Colonic mucosa (tissue), 4 donors: ENCODE results near the gene RNU1-2. TPM values are rescaled to one million over a fixed set of nuclear protein-coding genes. Genes with fewer than 3 reads are reported as not detected.
A peak's percentile ranks its signal among the peaks of the same experiment; 100 is the strongest.
"Not testable (repeated sequence)": the region's sequence is repeated elsewhere in the genome, so short reads cannot be mapped to it uniquely, and the experiment has no call there.

ENCODE experiments used
- DNase-seq: peaks from one replicate; pipeline ENCODE4 v3.0.0-alpha.2; 2020
- H3K27ac ChIP-seq: fragments of 200-600 bp; one replicate; pipeline ENCODE4 v1.8.0; 2021
- H3K27me3 ChIP-seq: fragments of 200-600 bp; one replicate; pipeline ENCODE4 v1.8.0; 2021
- H3K36me3 ChIP-seq: fragments of 200-600 bp; one replicate; pipeline ENCODE4 v1.8.0; 2021
- H3K4me1 ChIP-seq: fragments of 200-600 bp; one replicate; pipeline ENCODE4 v1.8.0; 2021; ENCODE audit warnings: mild to moderate bottlenecking
- H3K4me3 ChIP-seq: fragments of 200-600 bp; one replicate; pipeline ENCODE4 v1.8.0; 2021
- H3K9ac ChIP-seq, 2 donors: one replicate each; pipeline ENCODE4 v1.7.0; 2013; ENCODE audit warnings: control low read depth in 2 of 2, low read depth in 2 of 2, low read length in 2 of 2
- H3K9me3 ChIP-seq: fragments of 200-600 bp; one replicate; pipeline ENCODE4 v1.8.0; 2021
- intact Hi-C: fragments of 100-400 bp; cut with DNase I; formaldehyde crosslinking; loops from one replicate; pipeline ENCODE4 v1.14.1; 2022
- total RNA-seq, 2 donors: library from RNA; stranded (reverse); fragmentation: NEBNext Ultra II Directional in 1 of 2; extraction: Animal tissue kit (Norgen Biotek cat#: 25700) in 1 of 2; gene quantifications; one replicate each; pipeline ENCODE4 v1.2.1, GENCODE V29; 2021
- TF ChIP-seq, protein P1 (sequence below): fragments of 200-600 bp; IDR thresholded peaks from one replicate; pipeline ENCODE4 v1.8.0; 2022; ENCODE audit warnings: antibody characterized with exemption, mild to moderate bottlenecking
- donor health status: healthy.
- donor health status: DM: no; HTN: no; CAD: no.
- donor health status: DM: no; HTN: no; CAD: no.

The RNU1-2 gene
- total RNA-seq, 2 donors from 2014 or later = 1,159 to 2,517 TPM

DNA sequence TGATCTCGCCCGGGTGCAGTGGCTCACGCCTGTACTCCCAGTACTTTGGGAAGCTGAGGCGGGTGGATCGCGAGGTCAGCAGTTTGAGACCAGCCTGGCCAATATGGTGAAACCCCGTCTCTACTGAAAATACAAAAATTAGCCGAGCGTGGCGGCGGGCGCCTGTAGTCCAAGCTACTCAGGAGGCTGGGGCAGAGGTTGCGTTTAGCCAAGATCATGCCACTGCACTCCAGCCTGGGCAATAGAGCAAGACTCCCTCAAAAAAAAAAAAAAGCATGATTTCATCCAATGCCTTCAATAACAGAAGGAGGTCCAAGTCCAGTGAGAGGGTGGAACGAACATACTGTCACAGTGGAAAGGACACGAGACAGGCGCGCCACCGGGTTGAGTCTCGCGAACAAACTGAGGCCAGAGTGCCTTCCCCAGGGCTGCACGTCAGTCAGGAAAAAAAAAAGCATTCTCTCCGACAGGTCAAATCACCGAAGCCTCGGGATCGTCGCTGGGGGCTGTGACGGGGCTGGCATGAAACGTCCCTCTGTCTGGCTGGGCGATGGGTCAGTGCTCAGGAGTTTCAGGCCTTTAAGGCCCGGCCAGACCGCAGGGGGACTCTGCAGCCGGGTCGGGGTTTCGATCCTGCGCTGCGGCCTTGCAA is 17.5 kb downstream of the RNU1-2 start:
- Histone ChIP-seq H3K4me1 (peaks cover 6% of the 10 kb centered on the region), H3K27ac (no peak overlapping the region), H3K4me3 (peak overlapping the region; percentile 89), H3K27me3 (no peaks in the 10 kb centered on the region), H3K36me3 (no peaks in the 10 kb centered on the region), H3K9ac (peak overlapping the region; percentile 27 to 84), H3K9me3 (no peaks in the 10 kb centered on the region)
- TF ChIP-seq, protein P1, sequence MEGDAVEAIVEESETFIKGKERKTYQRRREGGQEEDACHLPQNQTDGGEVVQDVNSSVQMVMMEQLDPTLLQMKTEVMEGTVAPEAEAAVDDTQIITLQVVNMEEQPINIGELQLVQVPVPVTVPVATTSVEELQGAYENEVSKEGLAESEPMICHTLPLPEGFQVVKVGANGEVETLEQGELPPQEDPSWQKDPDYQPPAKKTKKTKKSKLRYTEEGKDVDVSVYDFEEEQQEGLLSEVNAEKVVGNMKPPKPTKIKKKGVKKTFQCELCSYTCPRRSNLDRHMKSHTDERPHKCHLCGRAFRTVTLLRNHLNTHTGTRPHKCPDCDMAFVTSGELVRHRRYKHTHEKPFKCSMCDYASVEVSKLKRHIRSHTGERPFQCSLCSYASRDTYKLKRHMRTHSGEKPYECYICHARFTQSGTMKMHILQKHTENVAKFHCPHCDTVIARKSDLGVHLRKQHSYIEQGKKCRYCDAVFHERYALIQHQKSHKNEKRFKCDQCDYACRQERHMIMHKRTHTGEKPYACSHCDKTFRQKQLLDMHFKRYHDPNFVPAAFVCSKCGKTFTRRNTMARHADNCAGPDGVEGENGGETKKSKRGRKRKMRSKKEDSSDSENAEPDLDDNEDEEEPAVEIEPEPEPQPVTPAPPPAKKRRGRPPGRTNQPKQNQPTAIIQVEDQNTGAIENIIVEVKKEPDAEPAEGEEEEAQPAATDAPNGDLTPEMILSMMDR = no peak
- DNase-seq = no peak
- intact Hi-C loops = no loop called here

DNA sequence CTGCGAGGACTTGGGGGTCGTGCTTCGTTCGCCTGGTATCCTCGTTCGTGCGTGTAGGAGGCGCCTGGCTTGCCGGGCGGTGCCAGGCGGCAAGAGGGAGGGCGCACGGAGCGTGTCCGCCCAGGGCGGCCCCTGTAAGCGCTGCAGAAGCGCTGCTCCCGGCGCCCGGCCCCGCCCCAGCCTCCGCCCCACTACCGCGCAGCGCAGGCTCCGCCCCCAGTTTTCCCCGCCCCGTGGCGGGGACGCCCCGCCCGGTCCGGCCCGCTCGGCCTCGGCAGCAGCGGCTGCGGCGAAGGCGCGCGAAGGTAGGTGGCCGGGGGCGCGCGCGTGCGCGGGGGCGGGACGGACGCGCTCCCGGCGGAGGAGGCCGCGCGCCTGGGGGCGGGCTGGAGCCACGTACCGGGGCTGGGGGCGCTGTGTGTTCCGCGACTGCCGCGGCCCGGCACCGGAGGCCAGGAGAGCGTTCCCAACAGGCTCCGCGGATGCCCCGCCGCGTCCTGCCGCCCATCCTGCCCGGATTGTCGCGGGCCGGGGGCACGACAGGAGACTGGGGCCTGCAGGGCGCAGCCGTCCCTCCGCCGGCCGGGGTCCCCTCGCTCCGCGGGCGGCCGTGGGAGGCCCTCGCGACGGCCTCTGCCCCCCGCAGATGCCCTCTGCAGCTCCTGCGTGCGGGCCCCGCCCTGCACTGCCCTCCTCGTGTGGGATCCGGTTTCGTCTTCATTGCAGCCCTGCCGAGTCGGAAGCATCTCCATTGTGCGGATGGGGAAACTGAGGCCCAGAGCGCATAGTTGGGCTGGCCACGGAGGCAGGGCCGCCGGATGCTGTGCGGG is 18.3 kb downstream of the RNU1-2 start:
- peak overlapping the region; percentile 51 to 92 for H3K9ac ChIP-seq
- intact Hi-C loops = no loop called here
- TF ChIP-seq, protein P1 = no peak
- no peaks in the 10 kb centered on the region for H3K9me3 ChIP-seq
- peak; percentile 93 for DNase-seq
- no peaks in the 10 kb centered on the region for H3K36me3 ChIP-seq
- peak overlapping the region; percentile 89 for H3K4me3 ChIP-seq
- H3K27ac ChIP-seq = peak overlapping the region; percentile 67
- H3K4me1 ChIP-seq = peaks cover 6% of the 10 kb centered on the region
- H3K27me3 ChIP-seq = no peaks in the 10 kb centered on the region

GRCh38 chr1:16914928-16915626 is 19.3 kb downstream of the RNU1-2 start:
- H3K27ac ChIP-seq, DNase-seq, H3K4me1 ChIP-seq, H3K4me3 ChIP-seq, intact Hi-C loops, H3K9me3 ChIP-seq, H3K27me3 ChIP-seq, H3K36me3 ChIP-seq: not testable (repeated sequence)
- H3K9ac ChIP-seq = peak overlapping the region in 1 of 2 donors; percentile 51

DNA sequence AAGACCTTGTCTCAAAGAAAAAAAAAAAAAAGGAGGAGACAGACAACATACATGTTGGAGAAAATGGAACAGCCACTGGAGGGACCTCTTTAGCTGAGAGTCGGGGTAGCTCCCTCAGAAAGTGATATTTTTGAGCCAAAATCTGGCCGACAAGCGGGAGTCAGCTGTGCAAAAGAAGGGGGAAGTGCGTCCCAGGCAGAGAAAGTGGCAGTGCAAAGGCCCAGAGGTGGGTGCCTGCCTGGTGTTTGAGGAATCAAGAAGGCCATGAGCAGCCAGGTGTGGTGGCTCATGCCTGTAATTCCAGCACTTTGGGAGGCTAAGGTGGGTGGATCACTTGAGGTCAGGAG is 19.8 kb downstream of the RNU1-2 start:
- no peak for DNase-seq
- no peaks in the 10 kb centered on the region for H3K36me3 ChIP-seq
- H3K4me3 ChIP-seq = no peak overlapping the region
- H3K9ac ChIP-seq = no peak overlapping the region
- peaks cover 6% of the 10 kb centered on the region for H3K4me1 ChIP-seq
- no peaks in the 10 kb centered on the region for H3K27me3 ChIP-seq
- no peaks in the 10 kb centered on the region for H3K9me3 ChIP-seq
- no peak overlapping the region for H3K27ac ChIP-seq
- TF ChIP-seq, protein P1 = no peak
- intact Hi-C loops = no loop called here

DNA sequence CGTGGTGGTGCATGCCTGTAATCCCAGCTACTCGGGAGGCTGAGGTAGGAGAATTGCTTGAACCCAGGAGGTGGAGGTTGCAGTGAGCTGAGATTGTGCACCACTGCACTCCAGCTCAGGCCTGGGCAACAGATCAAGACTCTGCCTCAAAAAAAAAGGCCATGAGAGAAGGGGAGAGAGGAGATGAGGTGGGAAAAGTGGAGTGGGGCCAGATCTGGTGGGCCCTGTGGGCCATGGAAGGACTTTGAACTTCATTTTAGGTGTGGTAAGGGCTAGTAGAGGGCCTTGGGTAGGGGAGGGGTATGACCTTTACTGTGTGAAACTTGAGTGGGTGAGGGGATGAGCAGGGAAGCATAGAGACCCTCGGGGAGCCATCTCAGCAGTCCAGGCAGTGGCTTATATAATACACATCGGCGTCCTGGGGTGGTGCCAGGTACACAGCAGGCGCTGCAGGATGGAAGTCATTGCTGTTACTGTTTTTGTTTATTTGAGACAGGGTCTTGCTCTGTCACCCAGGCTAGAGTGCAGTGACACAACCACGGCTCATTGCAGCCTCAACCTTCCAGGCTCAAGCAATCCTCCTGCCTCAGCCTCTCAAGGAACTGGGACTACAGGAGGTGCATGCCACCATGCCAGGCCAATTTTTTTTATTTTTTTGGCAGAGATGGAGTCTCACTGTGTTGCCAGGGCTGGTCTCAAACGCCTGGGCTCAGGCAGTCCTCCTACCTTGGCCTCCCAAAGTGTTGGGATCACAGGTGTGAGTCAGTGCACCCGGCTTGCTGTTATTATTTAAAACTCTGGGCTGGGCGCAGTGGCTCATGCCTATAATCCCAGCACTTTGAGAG is 20.5 kb downstream of the RNU1-2 start:
- H3K4me1 ChIP-seq, H3K9me3 ChIP-seq, H3K4me3 ChIP-seq, H3K27me3 ChIP-seq, H3K9ac ChIP-seq, intact Hi-C loops, H3K27ac ChIP-seq, DNase-seq, H3K36me3 ChIP-seq: not testable (repeated sequence)

- no peak for DNase-seq
- H3K36me3 ChIP-seq = no peaks in the 10 kb centered on the region
- no peaks in the 10 kb centered on the region for H3K9me3 ChIP-seq
- no peak overlapping the region for H3K4me3 ChIP-seq
- H3K27me3 ChIP-seq = no peaks in the 10 kb centered on the region
- H3K27ac ChIP-seq = no peak overlapping the region
- TF ChIP-seq, protein P1 = no peak
- H3K9ac ChIP-seq = no peak overlapping the region
- intact Hi-C loops = no loop called here
- peaks cover 3% of the 10 kb centered on the region for H3K4me1 ChIP-seq
Observed at GRCh38 chr1:16918371-16918770, 22.6 kb downstream of the RNU1-2 start.

- H3K9ac ChIP-seq, H3K9me3 ChIP-seq, H3K4me3 ChIP-seq, intact Hi-C loops, H3K27ac ChIP-seq, H3K27me3 ChIP-seq, DNase-seq, H3K36me3 ChIP-seq, H3K4me1 ChIP-seq: not testable (repeated sequence)
Observed at GRCh38 chr1:16918936-16919665, 23.3 kb downstream of the RNU1-2 start.
